Liver (tissue), 3 donors: ENCODE results near the gene ACLY.

Experiments
- ATF3 ChIP-seq: IDR thresholded peaks from 2 replicates; pipeline ENCODE4 v1.6.1; 2016; ENCODE audit warnings: antibody characterized with exemption
- RXRA ChIP-seq, 2 donors: IDR thresholded peaks; 2 replicates each; pipeline ENCODE4 v1.6.1; 2017 to 2018; ENCODE audit warnings: antibody characterized with exemption in 2 of 2, mild to moderate bottlenecking in 1 of 2
- TF ChIP-seq, protein P1 (sequence below): fragments of 150-350 bp; IDR thresholded peaks from 2 replicates; pipeline ENCODE4 v1.5.1; 2017; ENCODE audit warnings: improper control_type of control experiment, low read depth, low read length; ENCODE audit not compliant: missing input control
- donor health status: healthy.
- donor health status: healthy.

DNA sequence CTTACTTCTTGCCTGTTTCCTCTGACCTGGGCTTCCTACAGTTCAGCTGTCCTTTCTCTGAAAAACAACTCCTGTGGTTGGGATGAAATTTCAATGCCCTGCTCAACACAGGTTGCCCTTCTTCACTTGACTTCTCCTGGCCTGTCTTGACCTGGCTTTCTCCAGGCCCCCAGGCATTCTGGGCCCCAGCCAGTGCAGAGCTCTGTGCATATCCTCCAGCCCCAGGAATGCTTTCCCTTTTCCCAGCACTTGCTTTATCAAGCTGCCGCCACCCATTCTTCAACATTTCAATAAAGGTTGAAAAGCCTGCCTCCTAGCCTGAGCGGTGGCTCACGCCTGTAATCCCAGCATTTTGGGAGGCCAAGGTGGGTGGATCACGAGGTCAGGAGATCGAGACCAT, 22.4 kb upstream of the ACLY start:
- TF ChIP-seq RXRA (IDR thresholded peaks at IDR 0.05) (no peak), ATF3 (no peak)
- TF ChIP-seq, protein P1, sequence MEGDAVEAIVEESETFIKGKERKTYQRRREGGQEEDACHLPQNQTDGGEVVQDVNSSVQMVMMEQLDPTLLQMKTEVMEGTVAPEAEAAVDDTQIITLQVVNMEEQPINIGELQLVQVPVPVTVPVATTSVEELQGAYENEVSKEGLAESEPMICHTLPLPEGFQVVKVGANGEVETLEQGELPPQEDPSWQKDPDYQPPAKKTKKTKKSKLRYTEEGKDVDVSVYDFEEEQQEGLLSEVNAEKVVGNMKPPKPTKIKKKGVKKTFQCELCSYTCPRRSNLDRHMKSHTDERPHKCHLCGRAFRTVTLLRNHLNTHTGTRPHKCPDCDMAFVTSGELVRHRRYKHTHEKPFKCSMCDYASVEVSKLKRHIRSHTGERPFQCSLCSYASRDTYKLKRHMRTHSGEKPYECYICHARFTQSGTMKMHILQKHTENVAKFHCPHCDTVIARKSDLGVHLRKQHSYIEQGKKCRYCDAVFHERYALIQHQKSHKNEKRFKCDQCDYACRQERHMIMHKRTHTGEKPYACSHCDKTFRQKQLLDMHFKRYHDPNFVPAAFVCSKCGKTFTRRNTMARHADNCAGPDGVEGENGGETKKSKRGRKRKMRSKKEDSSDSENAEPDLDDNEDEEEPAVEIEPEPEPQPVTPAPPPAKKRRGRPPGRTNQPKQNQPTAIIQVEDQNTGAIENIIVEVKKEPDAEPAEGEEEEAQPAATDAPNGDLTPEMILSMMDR: no peak
